HEK293 (cell line): ENCODE measurements around the gene KCNJ15.

Experiments
- CTCF ChIA-PET: fragments of 350-600 bp; formaldehyde crosslinking; extraction: SDS; loops from one replicate; lab custom pipeline; 2021; ENCODE audit warnings: antibody characterized with exemption; lab: Yijun Ruan, JAX
- POLR2A ChIA-PET: fragments of 300-600 bp; formaldehyde crosslinking; extraction: SDS; loops from one replicate; lab custom pipeline; 2020; ENCODE audit warnings: antibody characterized with exemption, inconsistent platforms; lab: Yijun Ruan, JAX
- H3K27ac ChIP-seq: fragments of 200-500 bp; sonication (Bioruptor generic); 2 replicates; pipeline ENCODE4 v1.5.1; 2014; ENCODE audit warnings: low read depth, low read length, control low read depth, inconsistent platforms; ENCODE audit errors: extremely low read depth
- H3K36me3 ChIP-seq, 2 experiments: fragments of 200-500 bp in 1 of 2; sonication (Bioruptor generic) in 1 of 2; 1 replicate in 1 of 2; 2 replicates in 1 of 2; pipeline ENCODE4 v1.5.1; 2014 to 2017; ENCODE audit warnings: inconsistent platforms in 2 of 2, low read length in 2 of 2; ENCODE audit not compliant: control insufficient read depth in 2 of 2, insufficient read depth in 1 of 2
- H3K4me1 ChIP-seq: fragments of 200-500 bp; sonication (Bioruptor generic); 2 replicates; pipeline ENCODE4 v1.5.1; 2014; ENCODE audit warnings: mild to moderate bottlenecking, low read length, inconsistent platforms; ENCODE audit not compliant: control insufficient read depth, insufficient read depth
- H3K4me3 ChIP-seq: 2 replicates; pipeline ENCODE4 v1.5.1; 2011; ENCODE audit warnings: low read depth, mild to moderate bottlenecking, control low read depth, low read length, moderate library complexity
- H3K9me3 ChIP-seq: fragments of 200-500 bp; sonication (Bioruptor generic); 2 replicates; pipeline ENCODE4 v1.5.1; 2014; ENCODE audit warnings: low read depth, low read length, inconsistent platforms; ENCODE audit not compliant: control insufficient read depth, insufficient read depth
- KLF17 ChIP-seq: fragments of 450-650 bp; formaldehyde crosslinking; IDR thresholded peaks from 2 replicates; pipeline ENCODE4 v1.5.1; 2016; ENCODE audit warnings: missing biosample characterization, missing genetic modification characterization
- KLF8 ChIP-seq: fragments of 450-650 bp; formaldehyde crosslinking; IDR thresholded peaks from 2 replicates; pipeline ENCODE4 v1.5.1; 2016; ENCODE audit warnings: missing biosample characterization, missing genetic modification characterization
- OSR2 ChIP-seq: fragments of 450-650 bp; formaldehyde crosslinking; IDR thresholded peaks from 2 replicates; pipeline ENCODE4 v1.5.1; 2016; ENCODE audit warnings: missing biosample characterization, missing genetic modification characterization
- PRDM1 ChIP-seq: fragments of 450-650 bp; formaldehyde crosslinking; IDR thresholded peaks from 2 replicates; pipeline ENCODE4; 2016; ENCODE audit warnings: missing biosample characterization, missing genetic modification characterization
- SCRT1 ChIP-seq: fragments of 450-650 bp; formaldehyde crosslinking; IDR thresholded peaks from 2 replicates; pipeline ENCODE4 v1.5.1; 2016; ENCODE audit warnings: missing biosample characterization, missing genetic modification characterization, borderline replicate concordance
- TCF7L2 ChIP-seq: IDR thresholded peaks from 2 replicates; pipeline ENCODE4 v1.6.1; 2011; ENCODE audit warnings: low read depth, mild to moderate bottlenecking, inconsistent platforms, low read length, moderate library complexity, borderline replicate concordance
- ZBTB21 ChIP-seq: fragments of 450-650 bp; formaldehyde crosslinking; IDR thresholded peaks from 2 replicates; pipeline ENCODE4 v1.5.1; 2017; ENCODE audit warnings: missing biosample characterization, missing genetic modification characterization
- ZFP3 ChIP-seq: fragments of 450-650 bp; formaldehyde crosslinking; IDR thresholded peaks from 2 replicates; pipeline ENCODE4 v1.5.1; 2016; ENCODE audit warnings: low read depth, missing biosample characterization, missing genetic modification characterization
- ZNF112 ChIP-seq: fragments of 450-650 bp; formaldehyde crosslinking; IDR thresholded peaks from 2 replicates; pipeline ENCODE4 v1.5.0; 2017; ENCODE audit warnings: missing biosample characterization, missing genetic modification characterization
- ZNF121 ChIP-seq: fragments of 450-650 bp; formaldehyde crosslinking; IDR thresholded peaks from 2 replicates; pipeline ENCODE4 v1.5.1; 2016; ENCODE audit warnings: missing biosample characterization, missing genetic modification characterization
- ZNF19 ChIP-seq: fragments of 450-650 bp; formaldehyde crosslinking; IDR thresholded peaks from 2 replicates; pipeline ENCODE4; 2016; ENCODE audit warnings: missing biosample characterization, missing genetic modification characterization, low read depth
- ZNF2 ChIP-seq: fragments of 450-650 bp; formaldehyde crosslinking; IDR thresholded peaks from 2 replicates; pipeline ENCODE4 v1.5.1; 2016; ENCODE audit warnings: missing biosample characterization, missing genetic modification characterization
- ZNF214 ChIP-seq: fragments of 450-650 bp; formaldehyde crosslinking; IDR thresholded peaks from 2 replicates; pipeline ENCODE4 v1.5.1; 2017; ENCODE audit warnings: missing biosample characterization, mild to moderate bottlenecking, missing genetic modification characterization, borderline replicate concordance
- ZNF274 ChIP-seq, 2 experiments: fragments of 200-500 bp in 1 of 2; fragments of 450-650 bp in 1 of 2; sonication (Bioruptor generic) in 1 of 2; formaldehyde crosslinking in 1 of 2; IDR thresholded peaks; 2 replicates each; pipeline versions ENCODE4 v1.5.1 to v1.6.1; 2014 to 2016; ENCODE audit warnings: borderline replicate concordance in 1 of 2, inconsistent platforms in 1 of 2, low read length in 1 of 2, missing biosample characterization in 1 of 2, missing genetic modification characterization in 1 of 2
- ZNF391 ChIP-seq: fragments of 450-650 bp; formaldehyde crosslinking; IDR thresholded peaks from 2 replicates; pipeline ENCODE4 v1.5.1; 2016; ENCODE audit warnings: low read depth, missing biosample characterization, missing genetic modification characterization, borderline replicate concordance
- ZNF394 ChIP-seq: fragments of 450-650 bp; formaldehyde crosslinking; IDR thresholded peaks from 2 replicates; pipeline ENCODE4 v1.5.1; 2016; ENCODE audit warnings: missing biosample characterization, missing genetic modification characterization, mild to moderate bottlenecking, moderate library complexity, borderline replicate concordance
- ZNF510 ChIP-seq: fragments of 450-650 bp; formaldehyde crosslinking; IDR thresholded peaks from 2 replicates; pipeline ENCODE4 v1.5.1; 2018; ENCODE audit warnings: mild to moderate bottlenecking, missing genetic modification characterization, missing biosample characterization; ENCODE audit not compliant: insufficient replicate concordance
- ZNF558 ChIP-seq: fragments of 450-650 bp; formaldehyde crosslinking; IDR thresholded peaks from 2 replicates; pipeline ENCODE4 v1.5.1; 2016; ENCODE audit warnings: missing biosample characterization, missing genetic modification characterization
- ZNF639 ChIP-seq: fragments of 450-650 bp; formaldehyde crosslinking; IDR thresholded peaks from 2 replicates; pipeline ENCODE4 v1.5.1; 2016; ENCODE audit warnings: missing biosample characterization, missing genetic modification characterization
- ZNF645 ChIP-seq: fragments of 450-650 bp; formaldehyde crosslinking; IDR thresholded peaks from 2 replicates; pipeline ENCODE4; 2016; ENCODE audit warnings: missing biosample characterization, missing genetic modification characterization
- TF ChIP-seq, protein P1 (sequence below): fragments of 450-650 bp; formaldehyde crosslinking; IDR thresholded peaks from 2 replicates; pipeline ENCODE4 v1.5.1; 2016; ENCODE audit warnings: missing biosample characterization, missing genetic modification characterization

Gene KCNJ15

GRCh38 chr21:38349977-38350376 is 93.2 kb downstream of the KCNJ15 start:
- H3K36me3 ChIP-seq = no peaks in the 10 kb centered on the region
- peak overlapping the region; percentile 29; the same call in 1 of the 2 replicates for H3K27ac ChIP-seq
- POLR2A ChIA-PET = no interaction called here
- peaks cover 34% of the 10 kb centered on the region for H3K4me1 ChIP-seq
- TF ChIP-seq, protein P1, sequence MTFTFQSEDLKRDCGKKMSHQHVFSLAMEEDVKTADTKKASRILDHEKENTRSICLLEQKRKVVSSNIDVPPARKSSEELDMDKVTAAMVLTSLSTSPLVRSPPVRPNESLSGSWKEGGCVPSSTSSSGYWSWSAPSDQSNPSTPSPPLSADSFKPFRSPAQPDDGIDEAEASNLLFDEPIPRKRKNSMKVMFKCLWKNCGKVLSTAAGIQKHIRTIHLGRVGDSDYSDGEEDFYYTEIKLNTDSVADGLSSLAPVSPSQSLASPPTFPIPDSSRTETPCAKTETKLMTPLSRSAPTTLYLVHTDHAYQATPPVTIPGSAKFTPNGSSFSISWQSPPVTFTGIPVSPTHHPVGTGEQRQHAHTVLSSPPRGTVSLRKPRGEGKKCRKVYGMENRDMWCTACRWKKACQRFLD (tag by site-specific recombination) = no peak
- TF ChIP-seq ZNF274 (IDR thresholded peaks at IDR 0.05; ENCODE audit: low read length) (no peak), ZNF274 (tag by site-specific recombination; IDR thresholded peaks at IDR 0.05; ENCODE audit: borderline replicate concordance) (no peak), KLF17 (no peak)
- no peaks in the 10 kb centered on the region for H3K9me3 ChIP-seq
- H3K4me3 ChIP-seq = no peak overlapping the region
- CTCF ChIA-PET = interaction anchor here (0.6 to 13.2 kb wide), 11 partner anchors 16 to 649 kb away, joined by 3 to 378 read pairs (median 5); no protein-coding TSS in a partner anchor

DNA sequence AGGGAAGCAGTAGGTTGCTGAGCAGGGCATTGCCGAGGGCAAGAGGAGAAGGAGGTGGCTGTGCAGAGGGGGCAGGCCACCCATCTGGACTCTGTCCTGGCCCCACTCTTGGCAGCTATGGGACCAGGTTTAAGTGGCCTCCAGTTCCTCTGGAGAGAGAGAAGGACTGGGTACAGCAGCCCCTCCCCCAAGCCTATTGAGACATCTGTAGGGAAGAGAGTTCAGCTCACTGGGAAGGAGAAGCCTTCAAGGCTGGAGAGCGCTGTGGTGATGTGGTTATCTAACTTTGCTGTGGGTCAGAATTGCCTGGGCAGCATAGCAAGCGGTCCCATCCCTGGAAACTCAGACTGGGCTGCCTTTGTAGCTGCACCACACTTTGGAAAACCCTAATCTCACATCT is 93.9 kb downstream of the KCNJ15 start:
- Histone ChIP-seq H3K9me3 (no peaks in the 10 kb centered on the region), H3K36me3 (no peaks in the 10 kb centered on the region), H3K4me3 (no peak overlapping the region), H3K27ac (peak overlapping the region; percentile 27; the same call in 1 of the 2 replicates), H3K4me1 (peaks cover 34% of the 10 kb centered on the region)
- TF ChIP-seq ZNF639 (tag by site-specific recombination) = 0 out of 2 replicates have a peak, but pooled peaks have one; percentile 47
- TF ChIP-seq ZNF645 = no peak
- ChIA-PET CTCF (interaction anchor here (0.7 to 13.2 kb wide), 11 partner anchors 17 to 650 kb away, joined by 3 to 378 read pairs (median 14); no protein-coding TSS in a partner anchor), POLR2A (interaction anchor here (1.4 kb wide), 1 partner anchor 180 kb away, joined by 3 read pairs; no protein-coding TSS in a partner anchor)

- Histone ChIP-seq H3K27ac (peak overlapping the region; percentile 27), H3K4me1 (peaks cover 34% of the 10 kb centered on the region), H3K9me3 (no peaks in the 10 kb centered on the region), H3K4me3 (no peak overlapping the region), H3K36me3 (no peaks in the 10 kb centered on the region)
- ChIA-PET POLR2A (interaction anchor here (1.4 kb wide), 1 partner anchor 181 kb away, joined by 3 read pairs; no protein-coding TSS in a partner anchor), CTCF (interaction anchor here (0.6 to 13.2 kb wide), 38 partner anchors 8 to 1090 kb away, joined by 3 to 378 read pairs (median 6); no protein-coding TSS in a partner anchor)
- TF ChIP-seq ZNF214 (no peak), ZNF19 (tag by site-specific recombination) (no peak), KLF8 (no peak; the same call in 1 of the 2 replicates), ZNF510 (no peak), ZNF391 (tag by site-specific recombination) (no peak), SCRT1 (tag by site-specific recombination) (no peak), ZNF639 (tag by site-specific recombination) (peak; percentile 62; the same call in 1 of the 2 replicates), ZNF2 (no peak), TCF7L2 (no peak), ZNF112 (tag by site-specific recombination) (peak; percentile 38; the same call in 1 of the 2 replicates), ZNF121 (tag by site-specific recombination) (no peak), ZFP3 (tag by site-specific recombination) (no peak), ZNF394 (no peak), ZBTB21 (peak; percentile 14; the same call in 1 of the 2 replicates), OSR2 (tag by site-specific recombination) (no peak), ZNF558 (tag by site-specific recombination) (no peak), PRDM1 (peak; percentile 97)
Measured at GRCh38 chr21:38351176-38351959, 94.6 kb downstream of the KCNJ15 start.
